K562 (cell line): ENCODE data around the gene RWDD1. TPM values are rescaled to one million over a fixed set of nuclear protein-coding genes. Genes with fewer than 3 reads are reported as not detected.

Experiments used
- ARNT ChIP-seq, 2 experiments: fragments of 450-650 bp; IDR thresholded peaks; 2 replicates each; pipeline ENCODE4 v1.6.1; 2016; ENCODE audit warnings: mild to moderate bottlenecking in 1 of 2
- BDP1 ChIP-seq: IDR thresholded peaks from 3 replicates; pipeline ENCODE4 v1.6.1; 2011; ENCODE audit not compliant: insufficient read length, insufficient read depth
- FOXK2 ChIP-seq, 2 experiments: fragments of 450-650 bp; IDR thresholded peaks in 1 of 2; conservative IDR thresholded peaks in 1 of 2; 2 replicates each; pipeline ENCODE4 v1.6.1; 2016; ENCODE audit warnings: low read depth in 2 of 2, mild to moderate bottlenecking in 1 of 2
- HDGF ChIP-seq: fragments of 450-650 bp; IDR thresholded peaks from 2 replicates; pipeline ENCODE4 v1.6.1; 2016
- POLR2G ChIP-seq: fragments of 200-400 bp; formaldehyde crosslinking; IDR thresholded peaks from 2 replicates; pipeline ENCODE4 v1.6.1; 2017; ENCODE audit warnings: low read depth, mild to moderate bottlenecking, antibody characterized with exemption, low read length, moderate library complexity
- RAD21 ChIP-seq, 2 experiments: fragments of 250-450 bp in 1 of 2; fragments of 450-650 bp in 1 of 2; sonication (Bioruptor Pico) in 1 of 2; formaldehyde crosslinking in 1 of 2; IDR thresholded peaks in 1 of 2; conservative IDR thresholded peaks in 1 of 2; 2 replicates each; pipeline versions ENCODE4 v1.4.0 to v1.8.0; 2020 to 2022; ENCODE audit warnings: mild to moderate bottlenecking in 2 of 2, moderate library complexity in 1 of 2
- RAD51 ChIP-seq: fragments of 450-650 bp; IDR thresholded peaks from 2 replicates; pipeline ENCODE4 v1.7.1; 2016; ENCODE audit warnings: low read depth, mild to moderate bottlenecking, borderline replicate concordance
- SMC3 ChIP-seq: conservative IDR thresholded peaks from 2 replicates; pipeline ENCODE4 v1.6.1; 2011; ENCODE audit warnings: low read depth, low read length, improper control_type of control experiment; ENCODE audit not compliant: insufficient read depth
- XRCC5 ChIP-seq: fragments of 200-400 bp; formaldehyde crosslinking; IDR thresholded peaks from 2 replicates; pipeline ENCODE4 v1.6.1; 2017; ENCODE audit warnings: low read depth, mild to moderate bottlenecking, low read length
- ZNF436 ChIP-seq: fragments of 250-450, 450-650 bp; sonication (Bioruptor Pico); formaldehyde crosslinking; IDR thresholded peaks from 2 replicates; pipeline ENCODE4 v1.7.0; 2020; ENCODE audit warnings: mild to moderate bottlenecking
- polyA plus RNA-seq, 8 experiments: library from polyadenylated mRNA; depleted of rRNA in 4 of 8; stranded (reverse) in 5 of 8; unstranded in 3 of 8; fragments of >200 nt; fragmentation: Nextera tagmentation in 2 of 8; fragmentation: Illumina TruSeq in 1 of 8; extraction: Ambion mirVana in 2 of 8; extraction: Trizol in 1 of 8; gene quantifications; 2 replicates each; pipeline versions ENCODE4 v1.2.1 to v1.2.3, GENCODE V29; 2011 to 2014; ENCODE audit warnings: inconsistent platforms in 1 of 8, missing spikeins in 1 of 8
- total RNA-seq, 7 experiments: library from RNA; depleted of rRNA in 6 of 7; stranded (reverse); fragments of >200 nt in 6 of 7; fragmentation: Illumina TruSeq in 2 of 7; extraction: Trizol in 2 of 7; gene quantifications; 2 replicates each; pipeline versions ENCODE4 v1.2.1 to v1.2.3, GENCODE V29; 2011 to 2021; ENCODE audit warnings: low replicate concordance in 1 of 7
- TF ChIP-seq, protein P1 (sequence below): fragments of 450-650 bp; IDR thresholded peaks from 2 replicates; pipeline ENCODE4 v1.6.1; 2016; ENCODE audit warnings: mild to moderate bottlenecking, moderate library complexity
- TF ChIP-seq, protein P2 (sequence below), 3 experiments: IDR thresholded peaks in 2 of 3; conservative IDR thresholded peaks in 1 of 3; 2 replicates each; pipeline ENCODE4 v1.5.1; 2011 to 2012; ENCODE audit warnings: low read length in 3 of 3, mild to moderate bottlenecking in 3 of 3, control low read depth in 2 of 3, improper control_type of control experiment in 1 of 3, inconsistent platforms in 1 of 3, low read depth in 1 of 3, mixed read lengths in 1 of 3, moderate library complexity in 1 of 3; ENCODE audit not compliant: insufficient read depth in 2 of 3

Gene RWDD1
- total and polyA plus RNA-seq, 9 of the 15 experiments (the other 6 are each of a cell fraction or from before 2014, with no cell fraction given), result 31.9 to 89.8 (median 48.7) TPM

DNA sequence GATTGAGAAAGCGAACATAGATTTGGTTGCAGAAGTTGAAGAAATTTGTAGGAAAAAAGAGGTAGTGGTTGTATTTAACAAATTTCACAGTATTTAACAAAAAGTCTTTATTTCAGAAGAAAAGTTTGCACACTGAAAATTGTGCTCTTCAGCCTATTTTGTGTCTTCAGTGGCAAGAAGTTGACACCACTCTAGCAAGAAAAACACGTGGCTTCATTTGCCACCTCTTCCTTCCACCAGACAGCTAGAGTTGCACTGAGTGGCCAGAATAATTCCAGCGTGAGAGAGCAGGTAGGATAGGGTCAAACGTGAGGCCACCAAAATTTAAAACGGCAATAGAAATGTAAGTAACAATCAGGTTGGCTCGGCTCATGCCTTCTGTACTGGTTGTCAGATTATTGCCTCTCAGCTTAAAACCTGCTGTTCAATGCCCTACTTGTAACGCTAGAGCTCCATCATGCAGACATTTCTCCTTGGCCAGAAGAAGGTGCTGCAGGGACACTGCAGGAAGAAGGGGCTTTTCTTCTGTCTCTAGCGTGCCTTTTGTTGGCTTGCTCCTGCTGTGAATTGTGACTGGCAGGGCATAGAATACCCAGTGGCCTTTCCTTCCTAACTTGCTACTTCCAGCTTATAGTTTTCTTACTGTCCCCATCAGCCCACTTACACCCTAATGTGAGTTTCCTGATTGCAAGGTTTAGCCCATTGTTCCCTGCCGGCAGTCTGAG, 37.9 kb upstream of the RWDD1 start (continued):
- TF ChIP-seq, protein P1, sequence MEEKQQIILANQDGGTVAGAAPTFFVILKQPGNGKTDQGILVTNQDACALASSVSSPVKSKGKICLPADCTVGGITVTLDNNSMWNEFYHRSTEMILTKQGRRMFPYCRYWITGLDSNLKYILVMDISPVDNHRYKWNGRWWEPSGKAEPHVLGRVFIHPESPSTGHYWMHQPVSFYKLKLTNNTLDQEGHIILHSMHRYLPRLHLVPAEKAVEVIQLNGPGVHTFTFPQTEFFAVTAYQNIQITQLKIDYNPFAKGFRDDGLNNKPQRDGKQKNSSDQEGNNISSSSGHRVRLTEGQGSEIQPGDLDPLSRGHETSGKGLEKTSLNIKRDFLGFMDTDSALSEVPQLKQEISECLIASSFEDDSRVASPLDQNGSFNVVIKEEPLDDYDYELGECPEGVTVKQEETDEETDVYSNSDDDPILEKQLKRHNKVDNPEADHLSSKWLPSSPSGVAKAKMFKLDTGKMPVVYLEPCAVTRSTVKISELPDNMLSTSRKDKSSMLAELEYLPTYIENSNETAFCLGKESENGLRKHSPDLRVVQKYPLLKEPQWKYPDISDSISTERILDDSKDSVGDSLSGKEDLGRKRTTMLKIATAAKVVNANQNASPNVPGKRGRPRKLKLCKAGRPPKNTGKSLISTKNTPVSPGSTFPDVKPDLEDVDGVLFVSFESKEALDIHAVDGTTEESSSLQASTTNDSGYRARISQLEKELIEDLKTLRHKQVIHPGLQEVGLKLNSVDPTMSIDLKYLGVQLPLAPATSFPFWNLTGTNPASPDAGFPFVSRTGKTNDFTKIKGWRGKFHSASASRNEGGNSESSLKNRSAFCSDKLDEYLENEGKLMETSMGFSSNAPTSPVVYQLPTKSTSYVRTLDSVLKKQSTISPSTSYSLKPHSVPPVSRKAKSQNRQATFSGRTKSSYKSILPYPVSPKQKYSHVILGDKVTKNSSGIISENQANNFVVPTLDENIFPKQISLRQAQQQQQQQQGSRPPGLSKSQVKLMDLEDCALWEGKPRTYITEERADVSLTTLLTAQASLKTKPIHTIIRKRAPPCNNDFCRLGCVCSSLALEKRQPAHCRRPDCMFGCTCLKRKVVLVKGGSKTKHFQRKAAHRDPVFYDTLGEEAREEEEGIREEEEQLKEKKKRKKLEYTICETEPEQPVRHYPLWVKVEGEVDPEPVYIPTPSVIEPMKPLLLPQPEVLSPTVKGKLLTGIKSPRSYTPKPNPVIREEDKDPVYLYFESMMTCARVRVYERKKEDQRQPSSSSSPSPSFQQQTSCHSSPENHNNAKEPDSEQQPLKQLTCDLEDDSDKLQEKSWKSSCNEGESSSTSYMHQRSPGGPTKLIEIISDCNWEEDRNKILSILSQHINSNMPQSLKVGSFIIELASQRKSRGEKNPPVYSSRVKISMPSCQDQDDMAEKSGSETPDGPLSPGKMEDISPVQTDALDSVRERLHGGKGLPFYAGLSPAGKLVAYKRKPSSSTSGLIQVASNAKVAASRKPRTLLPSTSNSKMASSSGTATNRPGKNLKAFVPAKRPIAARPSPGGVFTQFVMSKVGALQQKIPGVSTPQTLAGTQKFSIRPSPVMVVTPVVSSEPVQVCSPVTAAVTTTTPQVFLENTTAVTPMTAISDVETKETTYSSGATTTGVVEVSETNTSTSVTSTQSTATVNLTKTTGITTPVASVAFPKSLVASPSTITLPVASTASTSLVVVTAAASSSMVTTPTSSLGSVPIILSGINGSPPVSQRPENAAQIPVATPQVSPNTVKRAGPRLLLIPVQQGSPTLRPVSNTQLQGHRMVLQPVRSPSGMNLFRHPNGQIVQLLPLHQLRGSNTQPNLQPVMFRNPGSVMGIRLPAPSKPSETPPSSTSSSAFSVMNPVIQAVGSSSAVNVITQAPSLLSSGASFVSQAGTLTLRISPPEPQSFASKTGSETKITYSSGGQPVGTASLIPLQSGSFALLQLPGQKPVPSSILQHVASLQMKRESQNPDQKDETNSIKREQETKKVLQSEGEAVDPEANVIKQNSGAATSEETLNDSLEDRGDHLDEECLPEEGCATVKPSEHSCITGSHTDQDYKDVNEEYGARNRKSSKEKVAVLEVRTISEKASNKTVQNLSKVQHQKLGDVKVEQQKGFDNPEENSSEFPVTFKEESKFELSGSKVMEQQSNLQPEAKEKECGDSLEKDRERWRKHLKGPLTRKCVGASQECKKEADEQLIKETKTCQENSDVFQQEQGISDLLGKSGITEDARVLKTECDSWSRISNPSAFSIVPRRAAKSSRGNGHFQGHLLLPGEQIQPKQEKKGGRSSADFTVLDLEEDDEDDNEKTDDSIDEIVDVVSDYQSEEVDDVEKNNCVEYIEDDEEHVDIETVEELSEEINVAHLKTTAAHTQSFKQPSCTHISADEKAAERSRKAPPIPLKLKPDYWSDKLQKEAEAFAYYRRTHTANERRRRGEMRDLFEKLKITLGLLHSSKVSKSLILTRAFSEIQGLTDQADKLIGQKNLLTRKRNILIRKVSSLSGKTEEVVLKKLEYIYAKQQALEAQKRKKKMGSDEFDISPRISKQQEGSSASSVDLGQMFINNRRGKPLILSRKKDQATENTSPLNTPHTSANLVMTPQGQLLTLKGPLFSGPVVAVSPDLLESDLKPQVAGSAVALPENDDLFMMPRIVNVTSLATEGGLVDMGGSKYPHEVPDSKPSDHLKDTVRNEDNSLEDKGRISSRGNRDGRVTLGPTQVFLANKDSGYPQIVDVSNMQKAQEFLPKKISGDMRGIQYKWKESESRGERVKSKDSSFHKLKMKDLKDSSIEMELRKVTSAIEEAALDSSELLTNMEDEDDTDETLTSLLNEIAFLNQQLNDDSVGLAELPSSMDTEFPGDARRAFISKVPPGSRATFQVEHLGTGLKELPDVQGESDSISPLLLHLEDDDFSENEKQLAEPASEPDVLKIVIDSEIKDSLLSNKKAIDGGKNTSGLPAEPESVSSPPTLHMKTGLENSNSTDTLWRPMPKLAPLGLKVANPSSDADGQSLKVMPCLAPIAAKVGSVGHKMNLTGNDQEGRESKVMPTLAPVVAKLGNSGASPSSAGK, result peak; percentile 50
- TF ChIP-seq SMC3, result no peak
- TF ChIP-seq ARNT (IDR thresholded peaks at IDR 0.05), result no peak
- no peak for TF ChIP-seq POLR2G
- TF ChIP-seq BDP1, result no peak
- TF ChIP-seq FOXK2 (conservative IDR thresholded peaks at IDR 0.05 in 1 of 2, IDR thresholded peaks at IDR 0.05 in 1 of 2; ENCODE audit: low read depth in 2 of 2), result no peak
- no peak for TF ChIP-seq ZNF436 (CRISPR knock-in tag)
- TF ChIP-seq, protein P2, sequence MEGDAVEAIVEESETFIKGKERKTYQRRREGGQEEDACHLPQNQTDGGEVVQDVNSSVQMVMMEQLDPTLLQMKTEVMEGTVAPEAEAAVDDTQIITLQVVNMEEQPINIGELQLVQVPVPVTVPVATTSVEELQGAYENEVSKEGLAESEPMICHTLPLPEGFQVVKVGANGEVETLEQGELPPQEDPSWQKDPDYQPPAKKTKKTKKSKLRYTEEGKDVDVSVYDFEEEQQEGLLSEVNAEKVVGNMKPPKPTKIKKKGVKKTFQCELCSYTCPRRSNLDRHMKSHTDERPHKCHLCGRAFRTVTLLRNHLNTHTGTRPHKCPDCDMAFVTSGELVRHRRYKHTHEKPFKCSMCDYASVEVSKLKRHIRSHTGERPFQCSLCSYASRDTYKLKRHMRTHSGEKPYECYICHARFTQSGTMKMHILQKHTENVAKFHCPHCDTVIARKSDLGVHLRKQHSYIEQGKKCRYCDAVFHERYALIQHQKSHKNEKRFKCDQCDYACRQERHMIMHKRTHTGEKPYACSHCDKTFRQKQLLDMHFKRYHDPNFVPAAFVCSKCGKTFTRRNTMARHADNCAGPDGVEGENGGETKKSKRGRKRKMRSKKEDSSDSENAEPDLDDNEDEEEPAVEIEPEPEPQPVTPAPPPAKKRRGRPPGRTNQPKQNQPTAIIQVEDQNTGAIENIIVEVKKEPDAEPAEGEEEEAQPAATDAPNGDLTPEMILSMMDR (IDR thresholded peaks at IDR 0.05 in 2 of 3, conservative IDR thresholded peaks at IDR 0.05 in 1 of 3; ENCODE audit: insufficient read depth in 2 of 3, low read depth in 1 of 3, low read length in 3 of 3), result peak; percentile 36 to 76 (median 62); a peak in 4 of 6 replicates
- peak; percentile 32 to 65; a peak in 3 of 4 replicates for TF ChIP-seq RAD21 (CRISPR knock-in tag; conservative IDR thresholded peaks at IDR 0.05 in 1 of 2, IDR thresholded peaks at IDR 0.05 in 1 of 2)
- TF ChIP-seq RAD51, result no peak
- no peak for TF ChIP-seq HDGF
- no peak for TF ChIP-seq XRCC5
